Measurements from ENCODE around the gene APOL6.

GRCh38 chr22:35617137-35617755 is 31.0 kb upstream of the APOL6 start, which contains the start of gene MB:
- TF ChIP-seq ZC3H11A (IDR thresholded peaks at IDR 0.05) (no peak), NFE2L2 (conservative IDR thresholded peaks at IDR 0.05; ENCODE audit: low read length) (no peak), CTCF (IDR thresholded peaks at IDR 0.05) (no peak), ZFP36 (IDR thresholded peaks at IDR 0.05; ENCODE audit: borderline replicate concordance, partially characterized antibody) (no peak), CHD4 (IDR thresholded peaks at IDR 0.05; ENCODE audit: borderline replicate concordance) (no peak), POLR2AphosphoS2 (conservative IDR thresholded peaks at IDR 0.05; ENCODE audit: low read length) (no peak)
